Esophagus mucosa (tissue), 1 donor: Measurements from ENCODE around the gene BBOF1. TPM values are rescaled to one million over a fixed set of nuclear protein-coding genes. Genes with fewer than 3 reads are reported as not detected.
A peak's percentile ranks its signal among the peaks of the same experiment; 100 is the strongest.

Experiments
- ATAC-seq: fragments of 200-7000 bp; cut with Tn5 transposase; one replicate; pipeline ENCODE4 v1.9.1; 2020
- total RNA-seq: library from RNA; stranded (reverse); gene quantifications from one replicate; pipeline ENCODE4 v1.2.4, GENCODE V29; 2023
- donor health status: DM: yes; HTN: yes; CAD: no.

The BBOF1 gene
- total RNA-seq, 1 donor from 2014 or later = 2.5 TPM

DNA sequence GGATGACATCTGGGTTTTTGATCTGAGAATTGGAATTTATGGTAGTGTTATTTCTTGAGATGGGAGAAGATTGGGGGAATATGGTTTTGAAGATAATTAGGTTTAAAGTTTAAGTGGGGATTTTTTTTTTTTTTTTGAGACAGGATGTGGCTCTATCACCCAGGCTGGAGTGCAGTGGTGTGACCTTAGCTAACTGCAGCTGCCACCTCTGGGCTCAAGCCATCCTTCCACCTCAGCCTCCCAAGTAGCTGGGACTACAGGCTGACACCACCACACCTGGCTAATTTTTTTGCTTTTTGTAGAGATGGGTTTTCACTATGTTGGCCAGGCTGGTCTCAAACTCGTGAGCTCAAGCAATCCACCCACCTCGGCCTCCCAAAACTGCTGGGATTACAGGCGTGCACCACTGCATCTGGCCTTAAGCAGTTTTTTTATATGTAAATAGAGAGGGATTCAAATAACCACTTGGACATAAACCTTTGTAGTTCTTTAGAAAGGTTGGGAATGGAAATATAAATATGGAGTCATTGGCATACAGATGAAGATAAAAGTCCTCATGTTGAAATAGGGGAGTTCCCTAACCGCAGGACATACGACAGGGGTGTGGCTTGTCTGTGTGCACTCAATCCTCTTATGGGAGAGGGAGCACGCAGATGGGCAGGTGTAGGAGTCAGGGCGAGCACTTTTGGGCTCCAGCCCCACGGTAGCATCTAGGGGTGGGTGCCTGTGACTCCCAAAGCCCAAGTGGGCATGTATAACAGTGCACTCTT is 70.3 kb downstream of the BBOF1 start:
- no peak for ATAC-seq

DNA sequence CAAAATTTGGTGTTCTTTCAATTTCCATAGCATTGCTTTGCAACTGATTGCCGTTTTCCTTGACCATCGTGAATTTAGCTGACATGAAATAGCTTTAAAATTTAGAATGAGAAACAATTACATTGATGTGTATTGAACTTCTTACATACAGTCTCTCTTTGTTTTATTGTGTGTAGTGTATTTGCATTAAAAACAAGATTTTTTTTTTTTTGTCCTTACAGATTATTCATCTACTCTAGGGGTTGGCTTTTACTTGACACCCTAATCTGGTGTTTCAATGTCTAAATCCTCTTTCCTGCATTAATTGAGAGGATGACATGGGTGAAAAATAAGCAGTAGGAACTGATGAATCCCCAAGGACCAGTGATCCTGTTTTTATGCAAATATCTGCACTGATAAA is 86.2 kb downstream of the BBOF1 start:
- no peak for ATAC-seq

DNA sequence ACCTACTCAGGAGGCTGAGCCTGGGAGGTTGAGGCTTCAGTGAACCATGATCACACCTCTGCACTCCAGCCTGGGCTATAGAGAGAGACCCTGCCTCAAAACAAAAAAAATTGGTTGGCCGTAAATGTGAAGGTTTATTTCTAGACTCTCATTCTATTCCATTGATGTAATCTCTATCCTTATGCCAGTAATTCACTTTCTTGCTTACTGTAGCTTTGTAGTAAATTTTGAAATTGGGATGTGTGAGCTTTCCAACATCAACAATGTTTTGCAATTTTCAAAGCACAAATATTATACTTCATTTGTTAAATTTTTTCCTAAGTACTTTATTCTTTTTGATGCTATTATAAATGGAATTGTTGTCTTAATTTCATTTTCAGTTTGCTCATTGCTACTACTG is 90.2 kb downstream of the BBOF1 start:
- no peak for ATAC-seq

- peak; percentile 63 for ATAC-seq
Measured at GRCh38 chr14:74111395-74112216, 92.5 kb downstream of the BBOF1 start.

Other genes starting within 250 kb of the BBOF1 start
- gene PTGR2, start 167.5 kb upstream of the BBOF1 start, total RNA-seq = 8.6 TPM
- 33.2 TPM for gene ZNF410, start 132.5 kb upstream of the BBOF1 start, total RNA-seq
- 1.6 TPM for gene FAM161B, start 69.3 kb upstream of the BBOF1 start, total RNA-seq
- 13.1 TPM for gene COQ6, start 69.0 kb upstream of the BBOF1 start, total RNA-seq
- gene ENTPD5, start 61 bp upstream of the BBOF1 start, total RNA-seq = 20.0 TPM
- gene ALDH6A1, start 65.1 kb downstream of the BBOF1 start, total RNA-seq = 17.0 TPM
- gene LIN52, start 65.6 kb downstream of the BBOF1 start, total RNA-seq = 3.5 TPM
- not detected for gene VSX2, start 220.1 kb downstream of the BBOF1 start, total RNA-seq